Activated CD8-positive, alpha-beta memory T cell treated with anti-CD3 and anti-CD28 coated beads for 48 hours (primary cell): Measurements from ENCODE around the gene HIRIP3.

Source experiments
- DNase-seq, 3 experiments: peaks; one replicate each; pipeline ENCODE4 v3.0.0-alpha.2; 2020; ENCODE audit warnings: low read depth in 2 of 3, low spot score in 2 of 3

The HIRIP3 gene

DNA sequence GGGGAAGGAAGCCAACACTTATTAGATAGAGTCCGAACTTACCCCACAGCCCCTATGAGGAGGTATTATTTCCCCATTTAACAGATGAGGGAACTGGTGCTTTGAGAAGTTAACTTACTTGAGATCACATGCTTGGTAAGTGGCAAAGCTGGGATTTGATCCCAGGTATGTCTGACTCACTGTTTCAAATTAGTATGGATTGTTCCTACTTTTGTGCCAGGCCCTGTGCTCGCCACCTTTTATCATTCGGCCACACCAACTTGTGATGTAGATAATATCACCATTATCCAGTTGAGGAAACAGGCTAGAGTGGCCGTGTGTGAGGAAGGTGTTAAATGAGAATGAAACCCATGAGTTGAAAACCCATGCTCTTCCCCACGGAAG, 10.7 kb downstream of the HIRIP3 start:
- no peak for DNase-seq

GRCh38 chr16:29984137-29984763, 11.2 kb downstream of the HIRIP3 start:
- DNase-seq, result no peak

GRCh38 chr16:29983420-29984136, 11.8 kb downstream of the HIRIP3 start:
- DNase-seq, result no peak

GRCh38 chr16:29982560-29983419, 12.6 kb downstream of the HIRIP3 start:
- no peak for DNase-seq

DNA sequence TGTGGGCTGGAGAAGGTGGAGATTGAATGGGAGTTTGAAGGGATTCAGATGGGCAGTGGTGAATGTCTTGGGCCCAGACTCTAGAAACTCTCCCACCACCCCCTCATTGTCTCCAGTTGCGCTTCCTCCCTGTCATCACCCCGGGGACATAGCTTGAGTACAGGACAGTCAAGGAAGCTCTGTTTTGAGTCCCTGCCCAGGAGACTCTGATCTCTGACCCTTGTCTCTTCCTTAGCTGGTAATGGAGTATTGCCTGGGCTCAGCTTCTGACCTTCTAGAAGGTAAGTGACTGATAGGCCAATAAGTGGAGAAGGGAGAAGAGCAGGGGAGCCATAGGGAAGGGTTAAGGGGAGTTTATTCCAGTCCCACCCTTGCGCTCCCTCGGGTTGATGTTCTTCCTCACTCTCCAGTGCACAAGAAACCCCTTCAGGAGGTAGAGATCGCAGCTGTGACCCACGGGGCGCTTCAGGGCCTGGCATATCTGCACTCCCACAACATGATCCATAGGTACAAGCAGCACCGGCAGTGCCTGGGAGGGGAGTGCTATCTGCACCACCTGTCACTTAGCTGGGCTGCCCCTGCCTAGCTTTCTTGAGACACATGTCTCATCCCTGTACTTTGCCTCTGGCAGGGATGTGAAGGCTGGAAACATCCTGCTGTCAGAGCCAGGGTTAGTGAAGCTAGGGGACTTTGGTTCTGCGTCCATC, 16.7 kb downstream of the HIRIP3 start:
- DNase-seq, result no peak

GRCh38 chr16:29978081-29978480, 17.3 kb downstream of the HIRIP3 start:
- DNase-seq, result no peak

- DNase-seq, result no peak
Observed at GRCh38 chr16:29977063-29977825, 18.2 kb downstream of the HIRIP3 start.

- DNase-seq, result no peak
Observed at GRCh38 chr16:29975811-29976511, 19.5 kb downstream of the HIRIP3 start.

GRCh38 chr16:29975134-29975538, 20.3 kb downstream of the HIRIP3 start:
- no peak for DNase-seq

- DNase-seq, result no peak
Observed at GRCh38 chr16:29974291-29975133, 20.9 kb downstream of the HIRIP3 start.

DNA sequence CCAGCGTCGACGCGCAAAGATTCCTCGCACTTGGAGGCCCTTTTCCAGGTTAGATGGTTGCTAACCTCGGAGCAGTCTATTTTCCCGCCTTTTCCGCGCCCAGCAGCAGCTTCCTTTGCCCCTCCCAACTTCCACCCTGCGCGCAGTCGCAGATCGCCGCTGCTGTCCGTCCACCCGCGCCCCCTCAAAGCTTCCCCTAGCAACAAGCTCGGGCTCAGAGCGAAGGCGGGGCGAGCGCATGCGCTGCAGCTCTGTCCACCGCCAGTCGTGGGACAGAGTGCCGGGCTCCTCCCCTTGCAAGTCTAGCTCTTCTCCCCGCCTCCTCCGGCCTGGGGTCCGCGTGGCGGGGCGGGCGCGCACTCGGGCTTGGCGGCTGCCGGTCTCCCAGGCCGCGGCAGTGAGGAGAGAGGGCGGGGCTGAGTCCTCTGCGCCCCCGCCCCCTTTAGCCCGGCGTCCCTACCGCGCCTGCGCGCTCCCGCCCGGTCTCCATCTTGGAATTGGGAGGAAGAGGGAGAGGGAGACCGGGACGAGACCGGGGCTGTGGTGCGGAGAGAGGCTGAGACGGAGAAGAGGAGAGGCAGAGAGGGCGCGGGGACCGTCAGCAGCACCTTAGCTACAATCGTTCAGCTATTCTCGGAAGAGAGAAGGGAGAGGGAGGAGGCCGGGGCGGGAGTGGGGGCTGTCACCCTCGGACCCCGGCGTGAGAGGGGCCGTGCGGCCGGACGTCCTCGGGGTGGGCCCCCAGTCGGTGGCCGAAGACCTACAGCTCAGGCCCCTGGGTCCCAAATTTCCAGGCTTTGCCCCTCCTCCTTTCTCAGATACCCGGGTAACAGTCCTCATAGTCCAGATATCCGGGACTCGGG, 21.8 kb downstream of the HIRIP3 start, which contains the start of gene TAOK2:
Gene TAOK2, plus strand, starts transcription at position 485 of the 863 bp plus-strand sequence. CDS start 3,905 bp downstream, outside the sequence.
- peak; percentile 92 to 99 (median 92) for DNase-seq

- DNase-seq, result no peak
Observed at GRCh38 chr16:29972992-29973383, 22.4 kb downstream of the HIRIP3 start.

- no peak for DNase-seq
Observed at GRCh38 chr16:29972500-29972899, 22.9 kb downstream of the HIRIP3 start.

- no peak for DNase-seq
Observed at GRCh38 chr16:29971304-29971703, 24.1 kb downstream of the HIRIP3 start.

GRCh38 chr16:29968205-29968604, 27.2 kb downstream of the HIRIP3 start:
- DNase-seq, result no peak

GRCh38 chr16:29963021-29963743, 32.2 kb downstream of the HIRIP3 start:
- DNase-seq, result no peak

- no peak for DNase-seq
Observed at GRCh38 chr16:29962344-29962994, 32.9 kb downstream of the HIRIP3 start.
